Prostate gland (tissue), 2 donors: Measurements from ENCODE around the gene FMO5. TPM values are rescaled to one million over a fixed set of nuclear protein-coding genes. Genes with fewer than 3 reads are reported as not detected.

ENCODE experiments used
- DNase-seq: peaks from one replicate; pipeline ENCODE4 v3.0.0-alpha.2; 2019; ENCODE audit warnings: low spot score
- H3K27ac ChIP-seq, 2 donors: fragments of 200-600 bp; sonication (generic); 2 replicates each; pipeline ENCODE4 v1.5.1; 2017 to 2019
- H3K27me3 ChIP-seq: fragments of 200-600 bp; sonication (generic); replicated peaks from 2 replicates; pipeline ENCODE4 v1.5.1; 2019; ENCODE audit not compliant: insufficient read depth
- H3K36me3 ChIP-seq, 2 donors: fragments of 200-600 bp; sonication (generic); 1 replicate in 1 of 2; 2 replicates in 1 of 2; pipeline versions ENCODE4 v1.5.1 to v1.8.1; 2017 to 2019
- H3K4me1 ChIP-seq: fragments of 200-600 bp; sonication (generic); replicated peaks from 2 replicates; pipeline ENCODE4 v1.5.1; 2019
- H3K4me3 ChIP-seq, 2 donors: fragments of 200-600 bp; sonication (generic); 2 replicates each; pipeline ENCODE4 v1.5.1; 2017 to 2019
- H3K9me3 ChIP-seq: fragments of 200-600 bp; sonication (generic); 2 replicates; pipeline ENCODE4 v1.5.1; 2017
- POLR2A ChIP-seq: fragments of 450-650 bp; IDR thresholded peaks from one replicate; pipeline ENCODE4 v1.6.1; 2016; ENCODE audit warnings: antibody characterized with exemption, mild to moderate bottlenecking
- POLR2AphosphoS5 ChIP-seq: sonication (generic); formaldehyde crosslinking; IDR thresholded peaks from one replicate; pipeline ENCODE4 v1.6.1; 2017; ENCODE audit warnings: antibody characterized with exemption
- WGBS: methylation state at CpG from one replicate; pipeline ENCODE4 v1.1.5; 2018; 5-methylcytosine and 5-hydroxymethylcytosine counted together
- intact Hi-C: fragments of 100-400 bp; cut with DNase I; formaldehyde crosslinking; loops from one replicate; pipeline ENCODE4 v1.14.2; 2022
- total RNA-seq, 2 donors: library from RNA; depleted of rRNA; stranded (reverse); fragments of >200 nt; gene quantifications; one replicate each; pipeline ENCODE4 v1.1.0, GENCODE V29; 2016
- TF ChIP-seq, protein P1 (sequence below), 4 experiments: fragments of 200-600 bp in 2 of 4; fragments of 450-650 bp in 2 of 4; sonication (generic) in 2 of 4; IDR thresholded peaks; 1 replicate in 3 of 4; 2 replicates in 1 of 4; pipeline ENCODE4 v1.5.1; 2016 to 2019; ENCODE audit warnings: antibody characterized with exemption in 4 of 4, mild to moderate bottlenecking in 2 of 4, moderate library complexity in 2 of 4

FMO5 gene
- total RNA-seq, 2 donors from 2014 or later, result 9.1 to 19.3 TPM

DNA sequence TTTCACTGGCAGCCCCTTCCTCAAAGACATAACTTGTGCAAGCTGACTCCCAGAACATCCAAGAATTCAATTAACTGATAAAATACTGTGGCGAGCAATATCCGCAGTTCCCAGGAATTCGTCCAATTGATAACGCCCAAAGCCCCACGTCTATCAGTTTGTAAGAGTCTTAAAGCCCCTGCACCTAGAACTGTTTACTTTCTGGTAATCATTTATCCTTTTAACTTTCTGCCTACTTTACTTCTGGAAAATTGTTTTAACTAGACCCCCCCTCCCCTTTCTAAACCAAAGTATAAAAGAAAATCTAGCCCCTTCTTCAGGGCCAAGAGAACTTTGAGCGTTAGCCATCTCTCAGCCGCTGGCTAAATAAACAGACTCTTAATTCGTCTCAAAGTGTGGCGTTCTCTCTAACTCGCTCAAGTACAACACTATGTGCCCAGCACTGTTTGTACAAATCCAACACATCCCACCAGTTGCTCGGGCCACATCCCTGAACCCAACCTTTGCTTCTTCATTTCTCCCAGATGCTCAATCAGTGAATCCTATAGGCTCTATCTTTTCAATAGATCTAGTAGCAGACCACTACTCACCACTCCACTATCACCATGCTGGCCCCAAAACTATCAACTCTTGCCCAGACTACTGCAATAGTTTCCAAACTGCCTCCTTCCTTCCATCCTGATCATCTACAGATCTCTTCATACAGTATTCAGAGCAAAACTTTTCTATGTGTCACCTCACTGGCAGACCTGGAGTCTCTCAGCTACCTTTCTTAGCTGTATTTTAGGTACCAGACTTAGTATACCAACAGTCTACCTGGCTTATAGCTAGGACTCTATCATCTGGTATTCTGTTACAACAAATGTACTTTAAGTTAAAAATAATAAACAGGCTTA lies 14.0 kb upstream of the FMO5 start:
- Histone ChIP-seq H3K9me3 (no peaks in the 10 kb centered on the region), H3K36me3 (no peaks in the 10 kb centered on the region), H3K4me1 (peaks cover 8% of the 10 kb centered on the region), H3K27me3 (no peaks in the 10 kb centered on the region), H3K4me3 (no peak overlapping the region), H3K27ac (no peak overlapping the region)
- TF ChIP-seq POLR2AphosphoS5 (no peak), POLR2A (no peak)
- TF ChIP-seq, protein P1, sequence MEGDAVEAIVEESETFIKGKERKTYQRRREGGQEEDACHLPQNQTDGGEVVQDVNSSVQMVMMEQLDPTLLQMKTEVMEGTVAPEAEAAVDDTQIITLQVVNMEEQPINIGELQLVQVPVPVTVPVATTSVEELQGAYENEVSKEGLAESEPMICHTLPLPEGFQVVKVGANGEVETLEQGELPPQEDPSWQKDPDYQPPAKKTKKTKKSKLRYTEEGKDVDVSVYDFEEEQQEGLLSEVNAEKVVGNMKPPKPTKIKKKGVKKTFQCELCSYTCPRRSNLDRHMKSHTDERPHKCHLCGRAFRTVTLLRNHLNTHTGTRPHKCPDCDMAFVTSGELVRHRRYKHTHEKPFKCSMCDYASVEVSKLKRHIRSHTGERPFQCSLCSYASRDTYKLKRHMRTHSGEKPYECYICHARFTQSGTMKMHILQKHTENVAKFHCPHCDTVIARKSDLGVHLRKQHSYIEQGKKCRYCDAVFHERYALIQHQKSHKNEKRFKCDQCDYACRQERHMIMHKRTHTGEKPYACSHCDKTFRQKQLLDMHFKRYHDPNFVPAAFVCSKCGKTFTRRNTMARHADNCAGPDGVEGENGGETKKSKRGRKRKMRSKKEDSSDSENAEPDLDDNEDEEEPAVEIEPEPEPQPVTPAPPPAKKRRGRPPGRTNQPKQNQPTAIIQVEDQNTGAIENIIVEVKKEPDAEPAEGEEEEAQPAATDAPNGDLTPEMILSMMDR (IDR thresholded peaks at IDR 0.05), result no peak
- WGBS, result 80% methylated on average over 11 of the region's 11 CpGs
- DNase-seq, result no peak
- intact Hi-C loops, result no loop called here

- no peaks in the 10 kb centered on the region for H3K9me3 ChIP-seq
- DNase-seq, result no peak
- H3K4me3 ChIP-seq, result no peak overlapping the region
- 50% methylated on average over 3 of the region's 3 CpGs for WGBS
- no peaks in the 10 kb centered on the region for H3K36me3 ChIP-seq
- H3K27me3 ChIP-seq, result no peaks in the 10 kb centered on the region
- intact Hi-C loops, result no loop called here
- H3K4me1 ChIP-seq, result peaks cover 8% of the 10 kb centered on the region
- H3K27ac ChIP-seq, result no peak overlapping the region
- TF ChIP-seq POLR2AphosphoS5 (no peak), POLR2A (no peak)
- TF ChIP-seq, protein P1 (IDR thresholded peaks at IDR 0.05), result no peak
Observed at GRCh38 chr1:147238053-147238902, 13.1 kb upstream of the FMO5 start.

GRCh38 chr1:147236959-147237791 lies 12.0 kb upstream of the FMO5 start:
- WGBS, result 36% methylated on average over 3 of the region's 3 CpGs
- H3K27me3 ChIP-seq, result no peaks in the 10 kb centered on the region
- TF ChIP-seq POLR2A, result no peak
- no peak for TF ChIP-seq POLR2AphosphoS5
- TF ChIP-seq, protein P1 (IDR thresholded peaks at IDR 0.05), result no peak
- intact Hi-C loops, result no loop called here
- H3K36me3 ChIP-seq, result no peaks in the 10 kb centered on the region
- H3K9me3 ChIP-seq, result no peaks in the 10 kb centered on the region
- peaks cover 8% of the 10 kb centered on the region for H3K4me1 ChIP-seq
- no peak overlapping the region for H3K4me3 ChIP-seq
- no peak overlapping the region for H3K27ac ChIP-seq
- no peak for DNase-seq

DNA sequence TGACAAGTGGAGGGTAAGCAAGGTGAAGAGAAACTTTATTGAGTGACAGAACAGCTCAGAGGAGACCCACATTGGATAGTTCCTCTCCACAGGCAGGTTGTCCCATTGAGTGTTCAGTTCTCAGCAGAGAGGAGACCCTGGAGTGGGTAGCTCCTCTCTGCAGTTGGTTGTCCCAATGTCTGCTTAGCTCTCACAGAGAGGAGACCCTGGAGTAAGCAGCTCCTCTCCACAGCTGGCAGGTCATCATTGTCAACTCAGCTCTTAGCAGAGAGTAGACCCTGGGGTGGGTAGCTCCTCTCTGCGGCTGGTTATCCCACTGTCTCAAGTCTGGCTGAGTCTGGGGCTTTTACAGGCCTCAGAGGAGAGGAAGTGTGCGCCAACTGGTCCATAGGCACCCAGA lies 11.3 kb upstream of the FMO5 start:
- WGBS, result 64% methylated on average over 2 of the region's 2 CpGs
- no peak for DNase-seq
- H3K4me3 ChIP-seq, result no peak overlapping the region
- no peak for TF ChIP-seq POLR2AphosphoS5
- no peak for TF ChIP-seq POLR2A
- TF ChIP-seq, protein P1 (IDR thresholded peaks at IDR 0.05), result no peak
- H3K36me3 ChIP-seq, result no peaks in the 10 kb centered on the region
- peaks cover 4% of the 10 kb centered on the region for H3K4me1 ChIP-seq
- intact Hi-C loops, result no loop called here
- H3K9me3 ChIP-seq, result no peaks in the 10 kb centered on the region
- H3K27me3 ChIP-seq, result no peaks in the 10 kb centered on the region
- H3K27ac ChIP-seq, result no peak overlapping the region
